Stimulated activated CD8-positive, alpha-beta memory T cell treated with anti-CD3 and anti-CD28 coated beads, Interleukin-12 subunit alpha, Interleukin-12 subunit beta, amount 100 ng/mL, for 24 hours (primary cell): ENCODE results near the gene KCNH1.

ENCODE experiments used
- DNase-seq: peaks from one replicate; pipeline ENCODE4 v3.0.0-alpha.2; 2020; ENCODE audit errors: extremely low read depth

Gene KCNH1

GRCh38 chr1:210857705-210858104 lies 276.2 kb downstream of the KCNH1 start:
- no peak for DNase-seq

GRCh38 chr1:210857146-210857663 lies 276.7 kb downstream of the KCNH1 start:
- no peak for DNase-seq

GRCh38 chr1:210855440-210855839 lies 278.5 kb downstream of the KCNH1 start:
- DNase-seq: no peak

GRCh38 chr1:210853276-210853675 lies 280.7 kb downstream of the KCNH1 start:
- DNase-seq: no peak

DNA sequence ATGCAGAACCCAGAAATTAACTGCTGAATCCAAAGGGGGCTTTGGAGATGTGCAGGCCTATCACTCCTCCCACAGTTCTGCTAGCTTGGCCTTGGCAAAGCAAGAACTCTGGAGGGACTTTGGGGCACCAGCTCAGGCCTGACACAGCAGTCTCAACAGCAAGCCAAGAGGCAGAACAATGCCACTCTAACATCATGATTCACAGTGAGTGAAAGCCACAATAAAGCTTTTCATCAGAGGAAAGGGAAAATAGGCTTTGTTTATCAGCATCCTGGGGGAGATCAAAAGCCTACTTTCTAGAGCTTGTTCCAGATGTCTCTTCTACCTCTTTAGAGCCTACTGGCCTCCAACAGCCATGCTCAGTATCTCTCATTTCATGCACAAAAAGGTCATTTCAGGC lies 283.4 kb downstream of the KCNH1 start:
- no peak for DNase-seq

- no peak for DNase-seq
Observed at GRCh38 chr1:210848474-210848873, 285.5 kb downstream of the KCNH1 start.

- no peak for DNase-seq
Observed at GRCh38 chr1:210841926-210842625, 291.9 kb downstream of the KCNH1 start.

DNA sequence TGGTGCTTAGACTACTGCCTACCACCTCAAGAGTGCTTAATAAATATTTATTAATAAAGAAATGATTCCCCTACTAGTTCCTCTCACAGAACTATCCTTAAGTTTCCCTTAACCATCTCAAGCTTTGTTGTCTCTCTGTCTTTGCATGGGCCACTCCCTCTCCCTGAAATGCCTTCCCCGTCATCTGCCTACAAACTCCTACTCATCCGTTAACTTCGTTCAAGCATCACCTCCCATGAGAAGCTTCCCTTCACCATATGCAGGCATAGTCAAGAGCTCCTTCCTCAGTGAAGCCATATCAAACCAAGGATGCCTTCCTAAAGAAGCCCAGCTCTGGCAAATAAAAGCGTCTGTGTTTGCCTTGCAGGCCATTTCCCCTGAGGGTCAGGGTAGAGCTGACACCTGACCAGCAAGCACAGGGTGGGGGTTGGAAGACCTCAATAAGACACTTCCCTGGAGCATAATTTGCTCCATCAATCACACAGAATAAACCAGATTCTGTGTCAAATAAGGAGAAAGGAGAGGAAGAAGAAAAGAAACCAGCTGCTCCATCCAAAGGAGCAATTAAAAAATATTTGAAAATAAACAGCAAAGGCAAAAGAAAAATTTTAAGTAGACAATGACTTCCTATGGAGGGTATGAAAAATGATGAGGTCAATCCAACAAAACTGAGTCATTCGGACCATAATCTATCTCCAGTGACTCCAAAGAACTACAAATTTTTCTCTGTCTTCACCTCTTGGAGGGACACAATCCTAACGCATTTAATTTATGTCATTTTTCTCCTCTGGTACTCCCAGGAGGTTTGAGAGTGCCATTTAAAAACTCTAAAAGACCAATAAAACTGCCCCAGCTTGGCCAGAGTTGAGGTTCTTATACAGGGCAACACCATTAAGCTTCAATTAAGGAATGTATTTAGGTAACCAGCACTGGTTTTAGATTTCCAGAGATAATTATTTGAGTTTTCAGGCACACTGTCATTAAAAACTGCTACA lies 303.6 kb downstream of the KCNH1 start:
- no peak for DNase-seq

- no peak for DNase-seq
Observed at GRCh38 chr1:210828996-210829596, 304.9 kb downstream of the KCNH1 start.

GRCh38 chr1:210827481-210827880 lies 306.5 kb downstream of the KCNH1 start:
- DNase-seq: no peak

DNA sequence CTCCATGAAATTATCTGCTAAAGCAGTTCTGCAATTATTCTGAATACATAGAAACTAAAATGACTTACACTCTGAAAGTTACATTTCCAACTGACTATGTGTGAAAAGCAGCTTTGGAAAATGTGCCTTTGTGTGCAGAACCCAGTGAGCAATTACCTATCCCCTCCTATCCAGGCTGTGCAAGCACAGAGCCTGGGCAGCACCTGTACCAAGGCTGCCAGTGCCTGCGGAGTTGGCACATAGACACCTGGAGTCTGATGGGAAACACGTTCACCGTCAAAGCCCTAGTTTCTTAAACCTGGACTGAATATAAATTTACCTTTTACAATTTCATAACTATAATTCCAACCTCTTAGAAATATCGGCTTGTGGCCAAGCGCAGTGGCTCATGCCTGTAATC lies 307.3 kb downstream of the KCNH1 start:
- no peak for DNase-seq

GRCh38 chr1:210822932-210823331 lies 311.0 kb downstream of the KCNH1 start:
- DNase-seq: no peak

DNA sequence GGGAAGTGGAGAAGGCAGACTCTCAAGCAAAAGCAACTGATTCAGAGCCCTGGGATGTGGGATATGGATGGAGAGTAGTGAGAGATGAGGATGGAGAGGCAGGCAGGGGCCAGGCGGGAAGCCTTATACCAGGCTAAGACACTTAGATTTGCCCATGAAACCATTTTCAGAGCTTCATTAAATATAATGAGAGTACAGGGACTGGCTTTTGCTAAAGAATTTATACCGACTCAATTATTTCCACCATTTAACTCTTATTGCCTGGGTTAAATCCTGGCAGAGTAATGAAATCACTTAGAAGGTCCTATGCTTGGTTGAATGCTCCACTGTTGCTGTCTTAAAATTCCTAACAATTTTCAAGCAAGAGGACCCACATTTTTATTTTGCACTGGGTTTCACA lies 311.7 kb downstream of the KCNH1 start:
- no peak for DNase-seq

GRCh38 chr1:210821615-210822014 lies 312.3 kb downstream of the KCNH1 start:
- no peak for DNase-seq

- no peak for DNase-seq
Observed at GRCh38 chr1:210819266-210819665, 314.7 kb downstream of the KCNH1 start.

DNA sequence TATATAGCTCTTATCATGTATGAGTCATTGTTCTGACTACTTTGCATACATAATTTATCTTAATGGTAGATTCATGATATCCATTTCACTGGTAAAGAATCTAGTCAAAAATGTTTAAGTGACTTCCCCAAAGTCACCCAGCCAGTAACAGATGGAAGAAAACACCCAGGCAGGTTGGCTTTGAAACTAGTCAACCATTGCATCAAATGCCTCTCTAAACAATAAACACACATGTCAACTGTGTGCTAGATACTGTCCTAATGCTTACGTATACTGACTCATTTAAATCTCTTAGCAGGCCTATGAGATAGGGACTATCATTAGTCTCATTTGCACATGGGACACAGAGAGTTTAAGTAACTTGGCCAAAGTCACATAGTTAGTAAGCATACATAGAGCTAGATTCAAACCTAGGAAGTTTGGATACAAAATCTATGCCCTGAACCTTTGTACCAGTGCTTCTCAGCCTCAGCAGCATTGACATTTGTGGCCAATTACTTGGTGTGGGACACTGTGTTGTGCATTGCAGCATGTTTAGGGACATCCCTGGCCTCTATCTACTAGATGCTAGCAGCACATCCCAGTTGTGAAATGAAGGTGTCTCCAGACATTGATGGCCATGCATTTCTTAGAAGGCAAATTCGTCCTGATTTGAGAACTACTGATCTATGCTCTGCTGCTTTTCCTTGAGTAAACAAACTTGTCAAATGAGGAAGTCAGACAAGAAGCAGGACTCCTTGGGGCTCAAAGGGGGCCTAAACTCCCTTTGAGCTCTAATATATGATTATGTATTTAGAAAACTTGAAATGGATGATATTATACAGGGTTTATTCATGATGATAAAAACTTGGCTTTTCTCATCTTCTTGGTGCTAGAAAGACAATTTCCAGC lies 316.3 kb downstream of the KCNH1 start:
- DNase-seq: no peak

GRCh38 chr1:210815641-210816550 lies 318.1 kb downstream of the KCNH1 start:
- DNase-seq: no peak

DNA sequence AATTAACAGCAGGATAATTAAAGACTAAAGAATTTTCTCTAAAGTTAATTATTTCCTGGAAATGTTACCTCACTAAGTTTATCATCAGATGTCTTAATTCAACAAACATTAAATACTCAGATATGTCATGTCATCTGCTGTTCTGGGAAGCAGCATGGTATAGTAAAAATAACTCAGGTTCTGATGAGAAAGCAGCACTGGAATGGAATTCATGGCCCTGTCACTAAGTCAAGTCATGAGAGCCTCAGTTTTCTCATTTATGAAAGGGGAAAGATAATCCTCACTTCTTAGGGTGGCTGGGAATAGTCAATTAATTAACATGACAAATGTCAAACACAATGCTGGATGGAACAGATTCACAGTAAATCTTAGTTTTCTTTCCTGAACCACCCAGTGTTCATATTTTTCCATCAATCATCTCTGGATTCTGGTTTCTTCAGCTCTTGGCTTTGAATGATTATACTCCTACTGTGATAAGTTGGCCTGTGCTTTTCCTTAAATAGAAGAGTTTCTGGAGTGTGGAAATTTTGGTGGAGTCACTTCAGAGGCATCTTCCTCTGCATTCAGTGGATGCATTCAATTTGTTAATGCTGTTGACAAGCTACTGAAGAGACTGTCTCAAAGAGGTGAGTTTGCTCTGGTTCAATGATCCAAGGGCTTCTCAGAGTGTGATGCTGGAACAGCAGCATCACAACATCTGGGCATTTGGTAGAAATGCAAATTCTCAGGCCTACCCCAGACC lies 319.4 kb downstream of the KCNH1 start:
- DNase-seq: no peak

DNA sequence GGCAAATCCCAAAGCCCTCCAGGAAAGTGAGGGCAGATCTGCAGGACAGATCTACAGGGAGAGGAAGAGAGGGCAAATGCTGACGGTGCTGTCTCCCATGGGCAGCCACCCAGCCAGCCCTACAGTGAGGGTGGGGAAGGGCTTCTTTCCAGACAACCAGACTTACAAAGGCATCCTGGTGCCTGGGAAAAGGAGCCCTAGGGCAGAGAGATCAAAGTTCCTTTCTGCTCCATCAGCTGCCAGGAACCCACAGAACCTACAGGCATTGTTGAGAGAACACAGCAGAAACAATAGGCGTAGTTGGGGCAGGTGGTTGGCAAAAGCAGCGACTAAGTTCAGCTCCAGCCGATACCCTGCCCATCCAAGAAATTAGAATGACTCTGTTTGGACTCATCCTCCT lies 332.4 kb downstream of the KCNH1 start:
- DNase-seq: no peak

DNA sequence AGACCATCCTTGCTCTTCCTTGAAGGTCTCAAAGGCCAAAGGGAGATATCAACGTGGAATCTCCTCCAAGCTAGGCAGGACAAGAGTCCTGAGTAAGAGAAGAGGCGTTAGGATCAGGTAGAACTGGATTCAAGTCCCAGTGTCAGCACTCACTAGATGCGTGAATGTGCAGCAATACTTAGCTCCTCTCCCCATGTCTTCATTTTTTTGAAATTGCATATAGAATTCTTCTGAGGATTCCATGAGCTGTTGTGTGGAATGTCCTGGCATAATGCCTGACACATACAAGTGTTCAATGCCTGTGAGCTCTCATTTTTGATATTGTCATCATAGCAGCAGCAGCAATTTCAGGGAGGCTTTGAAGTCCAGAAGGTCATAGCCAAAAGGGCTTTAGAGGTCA lies 333.2 kb downstream of the KCNH1 start:
- no peak for DNase-seq
